RPMI7951 (cell line): ENCODE data around the gene GNAI2. TPM values are rescaled to one million over a fixed set of nuclear protein-coding genes. Genes with fewer than 3 reads are reported as not detected.
"Not testable (repeated sequence)": the region's sequence is repeated elsewhere in the genome, so short reads cannot be mapped to it uniquely, and the experiment has no call there.

Source experiments
- DNase-seq: peaks from one replicate; pipeline ENCODE4 v3.0.0-alpha.2; 2012; ENCODE audit warnings: low read depth
- total RNA-seq: library from RNA; depleted of rRNA; stranded (reverse); fragments of >200 nt; shearing (Covaris generic); gene quantifications from 2 replicates; pipeline ENCODE4 v1.2.3, GENCODE V29; 2014

GNAI2 gene
- total RNA-seq, 1 experiment from 2014 or later = 305 TPM

GRCh38 chr3:50226888-50227389 is 9.1 kb upstream of the GNAI2 start:
- peak; percentile 68 for DNase-seq

GRCh38 chr3:50227390-50228183 is 8.4 kb upstream of the GNAI2 start:
- peak; percentile 91 for DNase-seq

- not testable (repeated sequence) for DNase-seq
These were observed 7.7 kb upstream of the GNAI2 start for GRCh38 chr3:50228184-50228763.

- DNase-seq = no peak
These were observed 6.5 kb upstream of the GNAI2 start for GRCh38 chr3:50229490-50229889.

GRCh38 chr3:50230104-50230793 is 5.8 kb upstream of the GNAI2 start:
- no peak for DNase-seq

- no peak for DNase-seq
These were observed 5.2 kb upstream of the GNAI2 start for GRCh38 chr3:50230794-50231125.

GRCh38 chr3:50231581-50231980 is 4.4 kb upstream of the GNAI2 start:
- no peak for DNase-seq

GRCh38 chr3:50232303-50232702 is 3.7 kb upstream of the GNAI2 start:
- no peak for DNase-seq

- no peak for DNase-seq
These were observed 2.8 kb upstream of the GNAI2 start for GRCh38 chr3:50233176-50233575.

GRCh38 chr3:50236484-50237132 is 604 bp downstream of the GNAI2 start:
- no peak for DNase-seq

- peak; percentile 60 for DNase-seq
These were observed 1.2 kb downstream of the GNAI2 start for GRCh38 chr3:50237133-50237651.

GRCh38 chr3:50237754-50238548 is 1.9 kb downstream of the GNAI2 start:
- DNase-seq = peak; percentile 91

GRCh38 chr3:50238549-50239026 is 2.6 kb downstream of the GNAI2 start:
- peak; percentile 76 for DNase-seq

GRCh38 chr3:50239649-50240048 is 3.6 kb downstream of the GNAI2 start:
- no peak for DNase-seq

- DNase-seq = no peak
These were observed 5.2 kb downstream of the GNAI2 start for GRCh38 chr3:50241163-50241562.

GRCh38 chr3:50241713-50242380 is 5.8 kb downstream of the GNAI2 start:
- no peak for DNase-seq

- DNase-seq = no peak
These were observed 6.4 kb downstream of the GNAI2 start for GRCh38 chr3:50242381-50242770.

GRCh38 chr3:50242851-50243542 is 7.0 kb downstream of the GNAI2 start:
- DNase-seq = peak; percentile 85

GRCh38 chr3:50243543-50243895 is 7.5 kb downstream of the GNAI2 start:
- no peak for DNase-seq

GRCh38 chr3:50244813-50245212 is 8.8 kb downstream of the GNAI2 start:
- DNase-seq = not testable (repeated sequence)
